Lung (tissue), 12 donors: ENCODE data around the gene SNRPE. TPM values are rescaled to one million over a fixed set of nuclear protein-coding genes. Genes with fewer than 3 reads are reported as not detected.

Experiments used
- ATAC-seq: fragments of 200-7000 bp; cut with Tn5 transposase; one replicate; pipeline ENCODE4 v1.9.1; 2020; ENCODE audit warnings: moderate number of reproducible peaks; ENCODE audit not compliant: insufficient read depth, low FRiP score
- DNase-seq, 3 donors: peaks; one replicate each; pipeline ENCODE4 v3.0.0-alpha.2; 2013 to 2017
- H3K27ac ChIP-seq, 2 donors: one replicate each; pipeline ENCODE4 v1.5.1; 2013; ENCODE audit warnings: mild to moderate bottlenecking in 2 of 2, moderate library complexity in 2 of 2, control low read depth in 1 of 2, inconsistent platforms in 1 of 2, low read depth in 1 of 2, low read length in 1 of 2
- H3K27me3 ChIP-seq, 3 donors: one replicate each; pipeline ENCODE4 v1.5.1; 2013; ENCODE audit warnings: low read length in 2 of 3; ENCODE audit not compliant: control insufficient read depth in 3 of 3, insufficient read depth in 3 of 3
- H3K36me3 ChIP-seq, 4 donors: one replicate each; pipeline ENCODE4 v1.5.1; 2013; ENCODE audit warnings: low read length in 4 of 4, mild to moderate bottlenecking in 1 of 4, moderate library complexity in 1 of 4; ENCODE audit not compliant: control insufficient read depth in 4 of 4, insufficient read depth in 4 of 4
- H3K4me1 ChIP-seq, 5 donors: one replicate each; pipeline ENCODE4 v1.5.1; 2013; ENCODE audit warnings: low read length in 5 of 5, mild to moderate bottlenecking in 2 of 5, moderate library complexity in 1 of 5; ENCODE audit not compliant: control insufficient read depth in 5 of 5, insufficient read depth in 5 of 5
- H3K4me3 ChIP-seq: one replicate; pipeline ENCODE4 v1.5.1; 2013; ENCODE audit warnings: mild to moderate bottlenecking, control low read depth, moderate library complexity
- H3K9ac ChIP-seq, 2 donors: one replicate each; pipeline ENCODE4 v1.5.1; 2013; ENCODE audit warnings: low read length in 2 of 2, control low read depth in 1 of 2; ENCODE audit not compliant: insufficient read depth in 1 of 2
- H3K9me3 ChIP-seq, 4 donors: one replicate each; pipeline ENCODE4 v1.5.1; 2013; ENCODE audit warnings: low read length in 3 of 4, mild to moderate bottlenecking in 1 of 4, moderate library complexity in 1 of 4; ENCODE audit not compliant: control insufficient read depth in 4 of 4, insufficient read depth in 3 of 4
- CTCF ChIP-seq: IDR thresholded peaks from 2 replicates; pipeline ENCODE4 v1.5.1; 2012; ENCODE audit warnings: mild to moderate bottlenecking; ENCODE audit errors: control extremely low read depth, extremely low read depth
- WGBS, 2 donors: extraction: QIAGEN DNeasy Blood & Tissue Kit; methylation state at CpG; one replicate each; pipeline ENCODE4 v1.1.7; 2013; 5-methylcytosine and 5-hydroxymethylcytosine counted together
- polyA plus RNA-seq, 2 donors: library from polyadenylated mRNA; stranded (reverse); fragments of 200-250 nt; gene quantifications; one replicate each; pipeline ENCODE4 v1.2.1, GENCODE V29; 2013
- total RNA-seq, 2 donors: library from RNA; depleted of rRNA in 1 of 2; stranded (reverse); fragments of >200 nt in 1 of 2; gene quantifications; one replicate each; pipeline ENCODE4 v1.2.1, GENCODE V29; 2014 to 2021
- donor health status: control.
- donor health status: control.
- donor health status: Bipolar disorder and iron deficiency.
- donor health status: healthy.
- donor health status: DM: yes; HTN: yes; CAD: no.

The SNRPE gene
- total and polyA plus RNA-seq, 4 donors, result 43.4 to 109 (median 84.9) TPM

GRCh38 chr1:203901581-203901980 lies 40.2 kb downstream of the SNRPE start:
- TF ChIP-seq CTCF, result no peak
- H3K36me3 ChIP-seq, result no peaks in the 10 kb centered on the region
- no peak overlapping the region for H3K27ac ChIP-seq
- no peaks in the 10 kb centered on the region for H3K9me3 ChIP-seq
- H3K4me3 ChIP-seq, result no peak overlapping the region
- no peak for ATAC-seq
- H3K9ac ChIP-seq, result no peak overlapping the region
- DNase-seq, result no peak
- no peaks in the 10 kb centered on the region for H3K27me3 ChIP-seq
- no peaks in the 10 kb centered on the region for H3K4me1 ChIP-seq
- 92 to 95% methylated on average over 12 of the region's 12 CpGs for WGBS, 2 donors

DNA sequence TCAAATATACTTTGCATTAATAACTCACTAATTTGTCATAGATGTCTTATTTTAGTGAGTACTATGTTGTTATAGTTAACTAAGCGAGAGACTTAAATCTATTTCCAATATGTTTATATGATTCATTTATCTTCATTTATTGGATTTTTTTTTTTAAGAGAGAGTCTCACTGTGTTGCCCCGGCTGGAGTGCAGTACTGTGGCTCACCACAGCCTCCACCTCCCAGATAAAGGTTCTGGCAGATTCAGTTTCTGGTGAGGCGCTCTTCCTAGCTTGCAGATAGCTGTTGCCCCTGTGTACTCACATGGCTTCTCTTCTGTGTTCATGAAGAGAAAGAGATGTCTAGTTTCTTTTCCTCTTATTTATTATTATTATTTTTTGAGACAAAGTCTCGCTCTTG lies 43.9 kb downstream of the SNRPE start:
- no peak overlapping the region for H3K27ac ChIP-seq
- ATAC-seq, result no peak
- TF ChIP-seq CTCF, result no peak
- no peak overlapping the region for H3K4me3 ChIP-seq
- H3K27me3 ChIP-seq, result no peaks in the 10 kb centered on the region
- no peaks in the 10 kb centered on the region for H3K4me1 ChIP-seq
- 94 to 95% methylated on average over 4 of the region's 4 CpGs for WGBS, 2 donors
- no peak for DNase-seq
- no peaks in the 10 kb centered on the region for H3K36me3 ChIP-seq
- H3K9me3 ChIP-seq, result no peaks in the 10 kb centered on the region
- H3K9ac ChIP-seq, result no peak overlapping the region

DNA sequence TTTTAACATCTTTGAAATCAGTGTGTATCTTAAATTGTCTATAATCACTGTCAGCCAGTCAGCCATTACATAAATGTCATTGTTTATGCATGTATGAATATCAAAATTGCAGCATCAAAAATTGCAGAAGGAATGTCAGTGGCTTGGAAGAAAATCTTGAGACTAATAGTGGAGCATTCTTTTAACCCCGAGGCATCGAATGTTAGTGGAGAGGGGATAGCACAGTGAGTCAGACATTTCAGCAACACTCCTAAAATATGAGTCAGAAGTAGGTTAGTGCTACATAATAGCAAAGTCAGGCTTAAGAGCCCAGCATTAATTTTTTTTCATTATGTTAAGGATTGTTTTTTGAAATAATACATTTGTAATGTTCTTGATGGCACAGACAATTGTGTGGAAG lies 45.5 kb downstream of the SNRPE start:
- Histone ChIP-seq H3K27me3 (no peaks in the 10 kb centered on the region), H3K9ac (no peak overlapping the region), H3K4me1 (no peaks in the 10 kb centered on the region), H3K9me3 (no peaks in the 10 kb centered on the region), H3K4me3 (no peak overlapping the region), H3K36me3 (no peaks in the 10 kb centered on the region), H3K27ac (no peak overlapping the region)
- ATAC-seq (peak; percentile 87), DNase-seq (no peak)
- 52 to 74% methylated on average over 2 of the region's 2 CpGs for WGBS, 2 donors
- TF ChIP-seq CTCF, result no peak

DNA sequence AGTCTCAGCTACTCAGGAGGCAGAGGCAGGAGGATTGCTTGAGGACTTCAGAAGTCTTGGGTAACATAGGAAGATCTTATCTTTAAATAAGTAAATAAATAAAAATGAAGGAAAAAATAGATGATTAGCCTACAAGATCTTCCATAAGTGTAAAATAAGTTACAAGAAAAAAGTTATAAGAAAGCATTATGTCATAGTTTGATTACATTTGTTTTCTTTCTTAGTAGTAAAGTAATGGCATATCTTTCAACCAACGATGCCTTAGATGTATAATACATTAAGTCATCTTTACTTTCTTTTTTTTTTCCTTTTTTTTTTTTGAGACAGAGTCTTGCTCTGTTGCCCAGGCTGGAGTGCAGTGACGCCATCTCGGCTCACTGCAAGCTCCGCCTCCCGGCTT lies 46.5 kb downstream of the SNRPE start:
- no peak for ATAC-seq
- H3K9me3 ChIP-seq, result no peaks in the 10 kb centered on the region
- WGBS, 2 donors, result 92 to 98% methylated on average over 5 of the region's 5 CpGs
- H3K27ac ChIP-seq, result no peak overlapping the region
- TF ChIP-seq CTCF, result no peak
- no peaks in the 10 kb centered on the region for H3K36me3 ChIP-seq
- H3K4me1 ChIP-seq, result no peaks in the 10 kb centered on the region
- H3K4me3 ChIP-seq, result no peak overlapping the region
- no peaks in the 10 kb centered on the region for H3K27me3 ChIP-seq
- no peak overlapping the region for H3K9ac ChIP-seq
- DNase-seq, result no peak
